RPMI7951 (cell line): ENCODE data around the gene PAFAH2. TPM values are rescaled to one million over a fixed set of nuclear protein-coding genes. Genes with fewer than 3 reads are reported as not detected.
"Not testable (repeated sequence)": the region's sequence is repeated elsewhere in the genome, so short reads cannot be mapped to it uniquely, and the experiment has no call there.

ENCODE experiments used
- DNase-seq: peaks from one replicate; pipeline ENCODE4 v3.0.0-alpha.2; 2012; ENCODE audit warnings: low read depth
- total RNA-seq: library from RNA; depleted of rRNA; stranded (reverse); fragments of >200 nt; shearing (Covaris generic); gene quantifications from 2 replicates; pipeline ENCODE4 v1.2.3, GENCODE V29; 2014

PAFAH2 gene
- total RNA-seq, 1 experiment from 2014 or later = 8.4 TPM

- not testable (repeated sequence) for DNase-seq
Measured at GRCh38 chr1:25986773-25987172, 11.1 kb downstream of the PAFAH2 start.

GRCh38 chr1:25985670-25986069 lies 12.2 kb downstream of the PAFAH2 start:
- no peak for DNase-seq

- no peak for DNase-seq
Measured at GRCh38 chr1:25985171-25985570, 12.7 kb downstream of the PAFAH2 start.

GRCh38 chr1:25979210-25979609 lies 18.7 kb downstream of the PAFAH2 start:
- no peak for DNase-seq

GRCh38 chr1:25978403-25978802 lies 19.5 kb downstream of the PAFAH2 start:
- DNase-seq = no peak

GRCh38 chr1:25977801-25978200 lies 20.1 kb downstream of the PAFAH2 start:
- no peak for DNase-seq

- DNase-seq = peak; percentile 20
Measured at GRCh38 chr1:25973610-25974321, 24.1 kb downstream of the PAFAH2 start.

- no peak for DNase-seq
Measured at GRCh38 chr1:25971811-25972180, 26.1 kb downstream of the PAFAH2 start.

- DNase-seq = peak; percentile 8
Measured at GRCh38 chr1:25971066-25971810, 26.6 kb downstream of the PAFAH2 start.

- DNase-seq = no peak
Measured at GRCh38 chr1:25967308-25967707, 30.6 kb downstream of the PAFAH2 start.

GRCh38 chr1:25959611-25960010 lies 38.3 kb downstream of the PAFAH2 start:
- DNase-seq = no peak

- peak; percentile 84 for DNase-seq
Measured at GRCh38 chr1:25958465-25958864, 39.4 kb downstream of the PAFAH2 start.

- no peak for DNase-seq
Measured at GRCh38 chr1:25955553-25955952, 42.3 kb downstream of the PAFAH2 start.

- no peak for DNase-seq
Measured at GRCh38 chr1:25954282-25954938, 43.5 kb downstream of the PAFAH2 start.

GRCh38 chr1:25952841-25953401 lies 44.9 kb downstream of the PAFAH2 start:
- no peak for DNase-seq

GRCh38 chr1:25948641-25949040 lies 49.2 kb downstream of the PAFAH2 start:
- no peak for DNase-seq

GRCh38 chr1:25947027-25947426 lies 50.8 kb downstream of the PAFAH2 start:
- no peak for DNase-seq

GRCh38 chr1:25945761-25946160 lies 52.1 kb downstream of the PAFAH2 start:
- no peak for DNase-seq

- no peak for DNase-seq
Measured at GRCh38 chr1:25944986-25945385, 52.9 kb downstream of the PAFAH2 start.

- not testable (repeated sequence) for DNase-seq
Measured at GRCh38 chr1:25943511-25943910, 54.4 kb downstream of the PAFAH2 start.

- no peak for DNase-seq
Measured at GRCh38 chr1:25936947-25937346, 60.9 kb downstream of the PAFAH2 start.
